ENCODE measurements around the gene GLRX. TPM values are rescaled to one million over a fixed set of nuclear protein-coding genes. Genes with fewer than 3 reads are reported as not detected.

Gene GLRX
- total and polyA plus RNA-seq, 11 donors: 69.7 to 293 (median 116) TPM

- peaks cover 0 to 3% (median 0%) of the 10 kb centered on the region in 12 donors for H3K4me1 ChIP-seq
- H3K4me3 ChIP-seq: no peak overlapping the region
- no peak overlapping the region for H3K27ac ChIP-seq
- ATAC-seq (no peak), DNase-seq (no peak)
- TF ChIP-seq POLR2A (IDR thresholded peaks at IDR 0.05): no peak
- no peak for TF ChIP-seq CTCF (IDR thresholded peaks at IDR 0.05)
- H3K9me3 ChIP-seq: no peaks in the 10 kb centered on the region
- H3K36me3 ChIP-seq: no peaks in the 10 kb centered on the region
- no peaks in the 10 kb centered on the region for H3K27me3 ChIP-seq
- 80 to 87% (median 87%) methylated on average over 5 of the region's 5 CpGs for WGBS, 4 donors
- intact Hi-C loops (cut with DNase I): loop anchor here in 1 of 10 donors (10.0 kb wide), 1 partner anchor 754 kb away; no protein-coding TSS in a partner anchor
Measured at GRCh38 chr5:95850391-95850894, 27.9 kb upstream of the GLRX start.

GRCh38 chr5:95848701-95849100, 26.2 kb upstream of the GLRX start:
- ATAC-seq: no peak
- Histone ChIP-seq H3K4me1 (peaks cover 0 to 13% (median 0%) of the 10 kb centered on the region in 12 donors), H3K36me3 (no peaks in the 10 kb centered on the region), H3K27me3 (no peaks in the 10 kb centered on the region), H3K4me3 (no peak overlapping the region), H3K27ac (no peak overlapping the region), H3K9me3 (no peaks in the 10 kb centered on the region)
- 55 to 78% (median 61%) methylated on average over 3 of the region's 3 CpGs for WGBS, 4 donors
- no peak for TF ChIP-seq POLR2A (IDR thresholded peaks at IDR 0.05)
- TF ChIP-seq CTCF (IDR thresholded peaks at IDR 0.05): no peak
- DNase-seq: no peak
- intact Hi-C loops (cut with DNase I): loop anchor here in 9 of 10 donors (5.0 to 10.0 kb wide), 5 partner anchors 116 to 294 kb away; partner anchors contain the start of genes ARSK (in 3 of the 9), SKIC3 (in 3 of the 9), RFESD (in 1 of the 9) and RHOBTB3 (in 1 of the 9)

GRCh38 chr5:95847261-95847592, 24.7 kb upstream of the GLRX start:
- Histone ChIP-seq H3K4me1 (peaks cover 0 to 25% (median 9%) of the 10 kb centered on the region in 12 donors), H3K36me3 (no peaks in the 10 kb centered on the region), H3K27ac (no peak overlapping the region), H3K4me3 (no peak overlapping the region), H3K9me3 (no peaks in the 10 kb centered on the region), H3K27me3 (no peaks in the 10 kb centered on the region)
- DNase-seq (no peak), ATAC-seq (no peak)
- TF ChIP-seq CTCF (IDR thresholded peaks at IDR 0.05): peak in 3 of 12 donors; percentile 9 to 22 (median 21)
- TF ChIP-seq POLR2A (IDR thresholded peaks at IDR 0.05): no peak
- intact Hi-C loops (cut with DNase I): loop anchor here (1.0 to 10.0 kb wide), 10 partner anchors 66 to 292 kb away; partner anchors contain the start of genes ARSK (in 3 of the 10), SKIC3 (in 3 of the 10), RFESD (in 1 of the 10) and RHOBTB3 (in 1 of the 10)
- WGBS, 4 donors: 15 to 26% (median 18%) methylated on average over 1 of the region's 1 CpG

- WGBS, 4 donors: 72 to 76% (median 75%) methylated on average over 7 of the region's 7 CpGs
- no peaks in the 10 kb centered on the region for H3K36me3 ChIP-seq
- TF ChIP-seq CTCF (IDR thresholded peaks at IDR 0.05) (peak; percentile 88 to 98 (median 96)), POLR2A (IDR thresholded peaks at IDR 0.05) (no peak)
- H3K4me3 ChIP-seq: no peak overlapping the region
- intact Hi-C loops (cut with DNase I): loop anchor here (1.0 to 10.0 kb wide), 10 partner anchors 65 to 292 kb away; partner anchors contain the start of genes ARSK (in 3 of the 10), SKIC3 (in 3 of the 10), RFESD (in 1 of the 10) and RHOBTB3 (in 1 of the 10)
- H3K27me3 ChIP-seq: no peaks in the 10 kb centered on the region
- peaks cover 0 to 30% (median 9%) of the 10 kb centered on the region in 12 donors for H3K4me1 ChIP-seq
- DNase-seq (peak in 4 of 5 donors; percentile 59 to 70 (median 66)), ATAC-seq (peak; percentile 26 to 80 (median 74))
- no peak overlapping the region for H3K27ac ChIP-seq
- no peaks in the 10 kb centered on the region for H3K9me3 ChIP-seq
Measured at GRCh38 chr5:95846554-95847260, 24.2 kb upstream of the GLRX start.

Data from heart left ventricle (tissue), 16 donors.